Measurements from ENCODE around the gene GRK4. TPM values are rescaled to one million over a fixed set of nuclear protein-coding genes. Genes with fewer than 3 reads are reported as not detected.
"Not testable (repeated sequence)": the region's sequence is repeated elsewhere in the genome, so short reads cannot be mapped to it uniquely, and the experiment has no call there.

Gene GRK4
- total and polyA plus RNA-seq, 2 of the 8 experiments (the other 6 are each of a cell fraction or from before 2014, with no cell fraction given), result 0.77 to 1.8 TPM

DNA sequence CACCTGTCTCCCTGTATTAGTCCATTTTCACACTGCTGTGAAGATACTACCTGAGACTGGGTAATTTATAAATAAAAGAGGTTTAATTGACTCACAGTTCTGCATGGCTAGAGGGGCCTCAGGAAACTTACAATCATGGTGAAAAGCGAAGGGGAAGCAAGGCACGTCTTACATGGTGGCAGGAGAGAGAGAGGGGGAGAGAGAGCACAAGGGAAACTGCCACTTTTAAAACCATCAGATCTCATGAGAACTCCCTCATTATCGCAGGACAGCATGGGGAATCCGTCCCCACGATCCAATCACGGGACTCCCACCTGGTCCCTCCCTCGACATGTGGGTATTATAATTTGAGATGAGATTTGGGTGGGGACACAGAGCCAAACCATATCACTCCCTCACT is 20.3 kb downstream of the GRK4 start:
- H3K4me2 ChIP-seq (ENCODE audit: insufficient read depth in 1 of 2, low read depth in 2 of 2, low read length in 2 of 2); H2BK120ac ChIP-seq (replicated peaks; ENCODE audit: low read depth, low read length); H4K8ac ChIP-seq (ENCODE audit: extremely low read depth, insufficient read depth, low read length); POLR2A ChIA-PET (ENCODE audit: partially characterized antibody); CTCF ChIA-PET (ENCODE audit: partially characterized antibody); H3K36me3 ChIP-seq (ENCODE audit: control insufficient read depth in 2 of 4, insufficient read depth in 4 of 4, low read length in 3 of 4); H3K4ac ChIP-seq (replicated peaks; ENCODE audit: insufficient read length, low read depth, low read length); H2BK5ac ChIP-seq (ENCODE audit: low read depth, low read length); DNase-seq (ENCODE audit: low read depth in 1 of 2, low spot score in 2 of 2); H3K9ac ChIP-seq (replicated peaks in 1 of 4; ENCODE audit: extremely low read depth in 1 of 4, low read depth in 3 of 4, low read length in 3 of 4); H3K14ac ChIP-seq (ENCODE audit: insufficient read length); H3K56ac ChIP-seq (replicated peaks; ENCODE audit: insufficient read length, low read depth, low read length); H4K5ac ChIP-seq (ENCODE audit: insufficient read length, low read depth, low read length); H2AK5ac ChIP-seq (ENCODE audit: low read depth, low read length); H3K4me1 ChIP-seq (replicated peaks in 1 of 4; ENCODE audit: control insufficient read depth in 3 of 4, insufficient read depth in 4 of 4, low read length in 3 of 4); H3K27me3 ChIP-seq (replicated peaks in 1 of 4; ENCODE audit: control insufficient read depth in 3 of 4, extremely low read depth in 1 of 4, insufficient read depth in 3 of 4, low read length in 3 of 4); H4K20me1 ChIP-seq (replicated peaks in 1 of 2; ENCODE audit: control insufficient read depth in 1 of 2, insufficient read depth in 2 of 2, low read length in 2 of 2); H4K91ac ChIP-seq (replicated peaks; ENCODE audit: insufficient read length, low read length); H2BK12ac ChIP-seq (ENCODE audit: low read depth, low read length); H2BK15ac ChIP-seq (ENCODE audit: low read length); H3K79me2 ChIP-seq (ENCODE audit: control insufficient read depth in 1 of 2, insufficient read depth in 2 of 2, low read length in 2 of 2); H3K27ac ChIP-seq (ENCODE audit: low read depth, low read length); FAIRE-seq; H2BK20ac ChIP-seq (ENCODE audit: low read length); H3K23ac ChIP-seq (ENCODE audit: insufficient read length); H2AFZ ChIP-seq (ENCODE audit: low read length); H3K23me2 ChIP-seq (ENCODE audit: low read depth, low read length); H3K79me1 ChIP-seq (ENCODE audit: low read depth, low read length); H3K9me3 ChIP-seq (ENCODE audit: insufficient read depth in 2 of 2, low read depth in 1 of 2, low read length in 1 of 2); H3K18ac ChIP-seq (ENCODE audit: extremely low read depth, low read length); H3K4me3 ChIP-seq (ENCODE audit: extremely low read depth in 1 of 4, insufficient read depth in 2 of 4, low read depth in 3 of 4, low read length in 4 of 4): not testable (repeated sequence)
- WGBS, 2 experiments (ENCODE audit: extremely low coverage in 1 of 2, insufficient coverage in 1 of 2, insufficient read length in 1 of 2, insufficient replicate concordance in 2 of 2, low coverage in 1 of 2, low lambda C conversion rate in 2 of 2, missing lambda C conversion rate in 1 of 2), result 82% methylated on average over 7 of the region's 7 CpGs; no CpG with 5 or more reads in 1 of the 2 experiments
